Measurements from ENCODE around the gene TMA7B.

Gene TMA7B

DNA sequence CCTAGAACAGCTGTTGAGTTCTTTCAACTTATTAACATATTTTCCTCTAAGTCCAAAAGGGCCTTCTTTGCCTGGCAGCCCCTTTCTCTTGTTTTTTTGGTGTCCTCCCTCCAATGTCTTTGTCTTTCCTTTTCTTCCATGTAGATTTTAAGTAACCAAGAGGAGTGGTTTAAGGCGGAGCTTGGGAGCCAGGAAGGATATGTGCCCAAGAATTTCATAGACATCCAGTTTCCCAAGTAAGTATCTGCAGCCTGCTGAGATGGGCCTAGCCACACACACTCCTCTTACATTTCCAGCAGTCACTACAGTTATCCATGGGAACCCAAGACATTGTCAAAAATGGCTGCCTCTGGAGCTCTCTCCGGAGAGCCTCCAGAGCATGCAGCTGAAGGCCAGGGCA is 4.5 kb upstream of the TMA7B start:
- no peak for DNase-seq

DNA sequence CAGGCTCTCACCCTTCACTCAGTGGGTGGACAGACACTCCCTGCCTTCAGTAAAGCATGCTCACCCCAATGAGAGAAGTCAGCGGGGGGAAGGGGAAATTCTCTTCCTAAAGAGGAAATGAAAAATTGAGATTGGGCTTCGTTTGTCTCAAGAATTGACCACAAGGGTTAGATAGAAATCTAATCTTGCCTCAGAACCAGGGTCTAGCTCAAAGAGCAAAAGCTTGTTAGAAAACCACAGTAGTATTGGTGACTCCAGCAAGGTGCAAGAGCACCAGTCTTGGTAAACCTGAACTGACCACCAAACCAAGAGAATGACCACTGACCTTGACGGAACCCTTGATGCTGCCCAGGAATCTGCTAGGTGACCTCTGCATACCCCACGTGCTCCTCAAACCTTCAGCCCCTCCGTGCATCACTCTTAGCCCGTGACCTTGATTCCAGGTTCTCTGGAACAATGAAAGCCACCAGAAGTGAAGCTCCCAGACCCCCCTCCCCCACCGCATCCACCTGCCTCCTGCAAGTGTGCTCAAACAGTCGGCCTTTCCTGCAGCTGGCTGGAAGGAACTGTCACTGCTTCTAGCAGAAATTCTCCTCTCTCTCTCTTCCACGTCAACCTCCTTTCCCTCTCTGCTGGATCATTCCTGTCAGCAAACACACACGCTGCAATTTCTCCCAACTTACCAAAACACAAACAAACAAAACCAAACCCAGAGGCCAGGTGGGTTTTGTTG is 3.1 kb upstream of the TMA7B start:
- peak; percentile 61 for DNase-seq

DNA sequence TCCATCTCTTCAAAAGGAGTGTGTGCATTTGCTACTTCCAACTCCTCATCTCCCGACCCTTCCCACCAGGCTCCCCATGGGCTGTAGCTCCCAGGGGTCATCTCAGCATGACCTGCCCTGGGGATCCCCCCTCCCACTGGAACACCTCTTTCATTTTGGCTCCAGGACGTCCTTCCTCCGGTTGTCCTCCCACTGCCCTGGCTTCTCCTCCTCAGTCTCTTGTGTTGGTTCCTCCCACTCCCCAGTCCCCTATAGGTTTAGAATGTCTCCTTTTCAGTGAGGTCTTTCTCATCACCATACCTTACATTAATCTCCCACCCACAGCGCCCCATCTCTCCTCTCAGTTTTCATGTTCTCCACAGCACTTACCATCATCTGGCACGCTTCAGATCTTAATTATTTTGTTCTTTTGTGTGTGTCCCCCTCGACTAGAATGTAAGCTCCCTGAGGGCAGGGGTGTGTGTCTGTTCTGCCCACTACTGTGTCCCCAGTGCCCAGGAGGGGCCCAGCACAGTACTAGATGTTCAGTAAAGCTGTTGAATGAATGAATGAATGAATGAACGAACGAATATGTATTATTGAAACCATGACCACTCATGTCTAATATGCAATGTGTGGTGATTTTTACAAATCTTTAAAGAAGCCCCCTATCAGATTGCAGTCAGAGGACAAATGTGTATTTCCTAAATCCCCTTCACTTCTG is 2.0 kb upstream of the TMA7B start:
- DNase-seq = no peak

DNA sequence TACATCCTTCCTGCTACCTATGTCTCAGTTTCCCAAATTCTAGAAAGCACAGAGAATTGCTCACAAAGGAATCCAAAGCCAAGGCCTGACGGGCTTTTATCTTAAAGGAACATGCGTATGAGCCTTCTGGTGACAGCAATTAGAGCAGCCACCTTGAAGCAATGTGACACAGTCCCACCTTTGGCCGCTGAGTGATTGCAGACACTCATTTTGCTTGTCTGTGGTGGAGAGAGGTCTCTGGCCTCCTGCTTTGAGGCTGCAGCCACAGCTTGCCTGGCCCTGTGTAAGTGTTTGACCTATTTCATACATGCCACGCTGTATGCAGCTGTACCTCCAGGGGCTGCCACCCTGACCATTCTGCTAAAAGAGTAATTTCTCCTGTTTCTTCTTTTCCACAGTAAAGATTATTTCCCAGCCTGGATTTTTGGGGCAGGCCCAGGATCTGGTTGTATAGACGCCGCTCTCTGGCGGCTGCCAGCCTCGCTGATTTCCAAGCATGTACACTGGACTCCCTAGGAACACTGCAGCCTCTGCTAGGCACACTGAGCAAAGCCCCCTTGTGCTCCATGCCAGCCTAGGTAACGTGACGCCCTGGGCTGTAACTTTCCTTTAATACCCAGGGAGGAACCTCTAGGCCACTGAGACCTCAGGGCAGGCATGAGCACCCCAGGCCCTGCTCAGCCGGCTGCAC is 1.1 kb upstream of the TMA7B start:
- DNase-seq = no peak

DNA sequence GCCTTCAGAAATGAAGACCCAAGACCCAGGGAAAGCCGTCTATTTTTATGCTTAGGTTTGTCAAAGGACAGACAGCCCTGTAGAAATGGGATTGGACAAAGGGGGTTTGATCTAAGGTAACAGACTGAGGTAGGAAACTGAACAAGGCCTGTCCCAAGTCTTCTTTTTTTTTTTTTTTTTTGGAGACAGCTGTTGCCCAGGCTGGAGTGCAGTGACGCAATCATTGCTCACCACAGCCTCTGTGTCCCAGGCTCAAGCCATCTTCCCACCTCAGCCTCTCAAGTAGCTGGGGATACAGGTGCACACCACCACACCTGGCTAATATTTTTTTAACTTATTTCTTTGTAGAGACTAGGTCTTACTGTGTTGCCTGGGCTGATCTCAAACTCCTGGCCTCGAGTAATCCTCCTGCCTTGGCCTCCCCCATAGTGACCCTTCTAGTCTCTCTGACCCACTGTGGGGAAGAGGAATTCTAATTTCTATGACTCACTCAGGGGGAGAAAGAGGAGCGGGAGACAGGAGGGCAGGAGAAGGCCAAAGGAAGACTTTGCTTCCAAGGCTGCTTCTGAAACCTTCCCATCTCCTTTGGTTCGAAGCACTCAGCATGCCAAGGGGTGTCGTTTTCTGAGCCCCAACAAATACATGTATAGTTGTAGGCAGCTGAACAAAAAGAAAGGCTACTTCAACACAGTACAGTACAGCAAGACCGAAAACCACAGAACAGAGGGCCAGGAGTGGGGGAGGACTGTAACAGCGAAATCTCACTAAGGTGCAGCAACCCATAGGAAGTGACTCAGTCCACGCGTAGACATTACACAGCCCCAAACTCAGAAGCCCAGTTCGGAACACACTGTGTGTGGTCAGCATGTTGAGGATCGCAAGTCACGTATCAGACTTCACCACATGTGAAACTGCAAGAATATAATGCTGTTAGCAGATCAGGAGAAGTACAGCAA is 872 bp downstream of the TMA7B start:
- no peak for DNase-seq

DNA sequence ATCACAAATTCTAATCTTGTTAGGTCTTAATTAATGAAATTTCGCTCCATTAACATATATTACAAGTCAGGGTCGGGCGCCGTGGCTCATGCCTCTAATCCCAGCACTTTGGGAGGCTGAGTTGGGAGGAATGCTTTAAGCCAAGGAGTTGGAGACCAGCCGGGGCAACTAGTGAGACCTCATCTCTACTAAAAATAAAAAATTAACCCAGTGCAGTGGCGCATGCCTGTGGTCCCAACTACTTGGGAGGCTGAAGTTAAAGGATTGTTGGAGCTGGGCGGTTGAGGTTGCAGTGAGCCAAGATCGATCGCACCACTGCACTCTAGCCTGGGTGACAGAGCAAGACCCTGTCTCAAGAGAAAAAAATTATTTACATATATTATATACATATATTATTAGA is 1.9 kb downstream of the TMA7B start:
- DNase-seq = no peak

DNA sequence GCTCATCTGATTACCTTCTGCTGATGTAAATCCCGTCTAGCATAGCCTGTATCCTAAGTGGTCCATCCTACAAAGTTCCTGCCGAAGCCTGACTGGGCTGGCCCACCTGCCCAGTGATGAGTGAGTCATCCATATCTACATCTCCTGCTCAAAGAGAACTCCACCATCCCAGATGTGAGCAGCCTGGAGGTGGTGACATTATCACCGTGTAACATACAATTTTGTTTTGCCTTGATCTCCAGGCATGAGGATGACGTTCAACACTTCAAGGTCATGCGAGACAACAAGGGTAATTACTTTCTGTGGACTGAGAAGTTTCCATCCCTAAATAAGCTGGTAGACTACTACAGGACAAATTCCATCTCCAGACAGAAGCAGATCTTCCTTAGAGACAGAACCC is 5.6 kb downstream of the TMA7B start:
- no peak for DNase-seq

DNA sequence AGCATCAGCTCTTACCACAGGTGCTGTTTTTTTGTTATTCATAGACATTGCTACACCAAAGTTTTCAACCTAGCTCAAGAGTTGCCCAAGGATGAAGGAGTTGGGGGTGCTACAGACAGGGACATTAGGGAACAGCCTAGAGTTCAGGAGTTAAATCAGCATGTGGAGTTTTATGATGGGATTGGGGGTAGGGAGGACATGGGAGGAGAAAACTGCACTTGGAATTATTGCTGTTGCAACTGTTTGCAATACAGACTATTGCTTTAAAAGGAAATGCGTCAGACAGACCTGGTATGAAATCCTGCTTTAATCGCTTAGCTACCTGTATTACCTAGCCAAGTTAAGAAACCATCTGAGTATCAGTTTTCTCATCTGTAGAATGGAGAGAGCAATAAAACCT is 6.3 kb downstream of the TMA7B start:
- no peak for DNase-seq

DNA sequence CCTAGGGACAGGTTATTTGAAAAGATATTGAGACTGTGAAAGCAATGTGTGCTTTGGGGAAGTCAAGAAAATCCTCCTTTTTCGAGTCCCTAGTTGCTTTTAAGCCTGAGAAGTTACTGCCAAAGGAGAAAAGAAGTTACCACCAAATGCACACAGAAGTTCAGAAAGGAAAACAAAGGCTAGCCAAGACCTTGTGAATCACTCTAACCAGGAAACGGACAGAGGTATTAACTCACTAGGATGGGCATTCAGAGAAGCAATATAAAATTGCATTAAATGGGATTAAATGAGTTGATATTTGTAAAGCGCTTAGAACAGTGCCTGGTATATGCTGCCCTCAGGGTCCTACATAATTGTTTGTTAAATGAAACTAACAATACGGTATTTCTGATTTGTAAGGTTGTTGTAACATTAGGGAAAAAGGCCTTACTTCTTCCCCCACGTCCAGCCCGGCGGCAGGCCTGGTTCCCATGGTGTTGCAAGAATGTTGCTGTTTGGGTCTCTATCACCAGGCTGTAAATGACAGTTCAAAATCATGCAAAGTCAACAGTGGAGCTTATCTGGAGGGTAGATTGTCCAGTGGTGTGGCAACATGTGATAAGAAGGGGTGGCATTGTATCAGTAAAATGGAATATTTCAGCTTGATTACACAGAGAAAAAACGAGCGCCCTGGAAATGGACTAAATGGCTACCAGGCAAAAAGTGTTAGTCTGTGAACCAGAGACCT is 7.1 kb downstream of the TMA7B start:
- DNase-seq = no peak

DNA sequence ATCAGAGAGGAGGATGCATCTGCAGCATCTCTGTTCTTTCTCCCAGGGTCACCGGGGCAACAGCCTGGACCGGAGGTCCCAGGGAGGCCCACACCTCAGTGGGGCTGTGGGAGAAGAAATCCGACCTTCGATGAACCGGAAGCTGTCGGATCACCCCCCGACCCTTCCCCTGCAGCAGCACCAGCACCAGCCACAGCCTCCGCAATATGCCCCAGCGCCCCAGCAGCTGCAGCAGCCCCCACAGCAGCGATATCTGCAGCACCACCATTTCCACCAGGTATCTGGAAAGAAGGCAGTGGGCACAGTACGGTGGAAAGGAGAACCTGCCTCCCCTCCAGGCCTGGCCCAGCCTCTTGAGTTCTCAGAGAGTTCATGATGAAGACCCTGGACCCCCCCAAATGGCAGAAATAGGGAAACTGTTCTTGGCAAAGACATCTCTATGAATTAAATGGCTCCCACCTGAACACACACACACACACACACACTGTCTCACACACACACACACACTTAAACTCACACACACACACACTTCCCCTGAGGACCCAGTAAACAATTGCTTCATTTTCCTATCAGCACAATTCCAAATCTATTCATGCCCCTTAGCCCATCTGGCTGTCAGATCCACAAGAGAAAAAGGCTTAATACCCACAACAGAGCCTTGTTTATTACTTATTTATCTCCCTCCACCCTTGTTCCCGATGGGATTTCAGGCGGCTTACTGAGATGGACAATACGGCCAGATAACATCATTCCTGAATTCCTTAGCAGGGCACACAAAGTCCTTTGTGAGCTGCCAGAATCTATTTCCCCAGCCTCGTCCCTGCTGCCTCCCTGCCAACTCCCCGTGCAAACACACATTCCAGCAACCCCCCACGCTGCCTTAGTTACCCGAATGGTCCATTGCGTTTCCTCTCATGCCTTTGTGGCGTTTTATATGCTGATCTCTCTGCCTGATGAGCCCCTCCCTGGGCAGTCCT is 8.1 kb downstream of the TMA7B start:
- DNase-seq = no peak

DNA sequence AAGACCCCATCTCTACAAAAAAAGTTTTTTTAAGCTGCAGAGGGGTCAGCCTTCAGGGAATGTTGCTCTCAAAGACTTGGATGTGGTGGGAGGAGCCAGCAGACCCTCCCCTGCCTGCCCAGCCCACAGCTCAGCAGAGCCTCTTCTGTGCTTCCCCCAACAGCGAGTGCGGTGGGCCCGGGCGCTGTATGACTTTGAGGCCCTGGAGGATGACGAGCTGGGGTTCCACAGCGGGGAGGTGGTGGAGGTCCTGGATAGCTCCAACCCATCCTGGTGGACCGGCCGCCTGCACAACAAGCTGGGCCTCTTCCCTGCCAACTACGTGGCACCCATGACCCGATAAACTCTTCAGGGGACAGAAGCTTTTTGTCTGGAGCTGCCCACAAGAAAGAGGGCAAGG is 10.5 kb downstream of the TMA7B start:
- no peak for DNase-seq

DNA sequence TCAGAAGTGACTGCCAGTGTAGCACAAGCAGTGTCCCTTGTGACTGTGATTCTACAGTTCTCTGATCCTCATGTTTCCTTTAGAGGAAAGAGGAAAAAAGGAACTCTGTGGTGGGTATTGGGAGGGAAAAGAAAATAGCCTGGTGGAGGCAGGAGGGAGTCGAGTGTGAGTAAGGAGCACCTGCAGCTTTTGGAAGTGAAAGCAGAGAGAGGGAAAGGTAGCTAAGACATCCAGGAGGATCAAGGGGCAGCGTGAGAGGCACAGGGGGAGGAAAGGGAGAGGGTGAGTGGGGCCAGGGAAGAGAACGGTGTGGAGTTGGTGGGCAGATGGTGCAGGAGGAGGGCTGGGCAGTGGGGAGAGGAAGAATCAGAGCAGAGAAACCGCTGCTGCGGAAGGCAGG is 12.4 kb downstream of the TMA7B start:
- no peak for DNase-seq

DNA sequence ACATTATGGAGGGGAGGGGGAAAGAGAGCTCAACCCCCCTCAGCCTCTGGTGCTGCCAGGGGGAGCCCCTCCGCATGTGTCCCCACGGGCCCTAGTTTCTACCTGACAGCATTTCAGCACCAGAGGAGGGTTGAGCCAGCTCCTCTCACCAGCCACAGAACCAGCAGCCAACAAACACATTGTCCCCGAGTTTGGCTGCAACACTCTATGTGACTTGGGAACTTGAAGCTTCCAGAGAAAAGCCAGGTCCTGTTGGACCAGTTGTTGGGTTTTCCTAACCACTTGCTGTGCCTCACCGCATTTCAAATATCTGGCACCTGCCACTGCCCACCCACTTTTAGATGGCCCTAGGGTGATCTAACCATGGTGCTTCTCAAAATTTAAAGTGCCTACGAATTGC is 13.5 kb downstream of the TMA7B start:
- DNase-seq = no peak

DNA sequence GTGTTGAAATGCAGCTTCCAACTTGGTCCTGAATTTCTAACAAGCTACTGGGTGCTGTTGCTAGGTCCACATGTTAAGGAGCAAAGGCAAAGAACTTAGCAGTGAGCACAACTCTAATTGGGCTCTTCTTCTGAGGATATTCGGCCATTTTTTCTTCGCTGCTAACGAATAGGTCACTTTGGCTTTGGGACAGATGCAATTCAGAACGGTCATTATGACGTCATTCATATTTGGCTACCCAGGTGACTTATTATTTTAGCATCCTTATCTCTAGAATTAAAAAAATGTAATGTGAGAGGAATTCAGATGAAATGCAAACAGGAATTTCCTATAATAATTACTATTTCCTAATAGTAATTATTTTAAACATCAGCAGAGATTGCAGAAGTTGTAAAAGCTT is 13.9 kb downstream of the TMA7B start:
- no peak for DNase-seq

DNA sequence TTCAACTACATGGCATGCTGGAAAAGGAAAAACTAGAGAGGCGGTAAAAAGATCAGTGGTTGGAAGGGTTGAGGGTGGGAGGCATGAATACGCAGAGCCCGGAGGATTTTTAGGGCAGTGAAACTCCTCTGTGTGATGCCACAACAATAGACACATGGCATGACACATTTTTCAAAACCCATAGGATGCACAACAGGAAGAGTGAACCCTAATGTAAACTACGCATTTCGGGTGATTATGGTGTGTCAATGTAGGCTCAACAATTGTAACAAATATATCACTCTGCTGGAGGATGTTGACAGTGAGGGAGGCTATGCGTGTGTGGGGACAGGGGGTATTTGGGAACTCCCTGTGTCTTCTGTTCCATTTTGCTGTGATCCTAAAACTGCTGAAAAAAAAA is 18.9 kb downstream of the TMA7B start:
- DNase-seq = no peak

DNA sequence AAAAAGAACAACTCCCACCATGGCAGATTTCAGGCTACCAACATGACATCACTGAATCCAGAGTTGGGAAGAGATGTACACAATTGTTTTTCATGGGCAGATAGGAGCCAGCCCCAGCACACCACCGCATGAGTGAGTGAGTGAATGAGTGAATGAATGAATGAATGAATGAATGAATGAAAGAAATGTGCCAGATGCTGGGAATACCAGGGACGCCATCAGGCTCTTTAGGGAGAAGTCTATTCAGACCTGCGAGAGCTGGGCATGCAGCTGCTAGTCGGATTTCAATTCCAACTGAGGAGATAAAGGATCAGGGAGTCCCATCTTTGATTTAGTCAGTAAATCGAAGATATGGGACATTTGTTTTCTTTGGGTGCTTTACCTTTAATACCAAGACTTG is 19.3 kb downstream of the TMA7B start:
- DNase-seq = no peak

DNA sequence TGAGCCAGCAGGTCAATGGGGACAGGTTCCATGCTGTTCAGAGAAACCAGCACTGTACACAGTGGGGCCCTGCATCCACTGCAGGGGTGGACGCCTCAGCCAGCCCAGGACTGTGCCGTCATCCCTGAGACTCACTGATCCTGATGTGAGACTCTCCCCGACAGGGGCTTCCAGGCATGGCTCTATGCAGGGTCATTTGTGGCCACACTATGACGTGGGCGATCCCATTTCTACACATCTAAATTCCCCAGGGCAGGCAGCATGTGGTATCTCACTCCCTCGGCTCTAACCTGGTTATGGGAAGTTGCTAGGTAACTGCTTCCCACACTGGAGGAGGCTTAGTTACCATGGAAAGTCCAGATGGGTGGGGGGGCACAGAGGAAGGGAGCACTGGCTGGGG is 20.4 kb downstream of the TMA7B start:
- no peak for DNase-seq

DNA sequence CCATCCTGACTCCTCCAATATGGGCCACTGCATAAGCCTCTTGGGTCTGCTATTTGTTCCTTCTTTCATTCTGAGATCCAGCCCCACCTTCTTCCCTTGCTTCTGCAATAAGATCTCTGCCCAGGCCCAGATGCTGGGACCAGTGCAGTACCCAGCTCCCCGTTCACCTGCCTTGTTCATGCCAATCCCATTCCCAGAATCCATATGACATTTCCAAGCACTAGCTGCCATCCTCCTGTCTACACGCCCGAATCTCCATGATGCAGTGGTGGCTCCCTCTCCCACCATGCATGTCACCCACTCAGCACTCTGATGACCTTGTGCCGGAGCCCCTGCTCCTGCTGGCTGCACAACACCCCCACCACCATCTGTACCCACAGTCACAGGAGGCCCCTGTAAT is 23.1 kb downstream of the TMA7B start:
- no peak for DNase-seq

DNA sequence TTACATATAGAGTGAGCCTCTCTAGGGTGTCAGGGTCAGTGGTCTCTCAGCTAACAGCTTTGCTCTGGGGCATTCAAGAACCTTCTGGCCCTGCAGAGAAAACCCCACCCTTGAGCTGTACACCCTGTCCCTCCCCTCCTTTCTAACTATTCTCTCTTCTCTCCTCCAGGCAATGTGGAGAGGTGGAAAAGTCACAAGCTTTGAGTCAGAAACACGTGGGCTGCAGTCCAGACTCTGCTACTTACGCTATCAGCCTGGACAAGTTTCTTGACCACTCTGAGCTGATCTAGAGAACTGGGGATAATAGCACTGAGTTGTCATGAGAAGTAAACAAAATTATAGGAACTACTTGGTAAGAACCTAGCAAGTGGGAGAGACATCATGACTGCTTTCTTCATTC is 23.8 kb downstream of the TMA7B start:
- DNase-seq = no peak

DNA sequence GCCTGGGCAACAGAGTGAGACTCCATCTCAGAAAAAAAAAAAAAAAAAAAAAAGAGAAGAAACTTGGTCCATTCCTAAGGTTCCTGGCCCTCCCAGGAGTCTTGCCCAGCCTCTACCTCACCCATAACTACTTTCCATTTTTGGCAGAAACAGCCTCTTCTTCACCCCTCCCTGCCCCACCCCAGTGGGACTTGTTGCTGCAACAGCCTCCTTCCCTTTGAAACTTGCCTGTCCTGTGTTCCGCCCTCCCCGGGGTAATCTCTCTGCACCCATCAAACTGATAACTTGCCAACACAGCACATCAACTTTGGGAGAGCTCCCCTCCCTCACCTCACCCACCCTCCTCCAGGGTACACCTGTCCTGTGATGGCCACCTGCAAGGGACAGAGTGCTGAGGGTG is 24.5 kb downstream of the TMA7B start:
- no peak for DNase-seq

DNA sequence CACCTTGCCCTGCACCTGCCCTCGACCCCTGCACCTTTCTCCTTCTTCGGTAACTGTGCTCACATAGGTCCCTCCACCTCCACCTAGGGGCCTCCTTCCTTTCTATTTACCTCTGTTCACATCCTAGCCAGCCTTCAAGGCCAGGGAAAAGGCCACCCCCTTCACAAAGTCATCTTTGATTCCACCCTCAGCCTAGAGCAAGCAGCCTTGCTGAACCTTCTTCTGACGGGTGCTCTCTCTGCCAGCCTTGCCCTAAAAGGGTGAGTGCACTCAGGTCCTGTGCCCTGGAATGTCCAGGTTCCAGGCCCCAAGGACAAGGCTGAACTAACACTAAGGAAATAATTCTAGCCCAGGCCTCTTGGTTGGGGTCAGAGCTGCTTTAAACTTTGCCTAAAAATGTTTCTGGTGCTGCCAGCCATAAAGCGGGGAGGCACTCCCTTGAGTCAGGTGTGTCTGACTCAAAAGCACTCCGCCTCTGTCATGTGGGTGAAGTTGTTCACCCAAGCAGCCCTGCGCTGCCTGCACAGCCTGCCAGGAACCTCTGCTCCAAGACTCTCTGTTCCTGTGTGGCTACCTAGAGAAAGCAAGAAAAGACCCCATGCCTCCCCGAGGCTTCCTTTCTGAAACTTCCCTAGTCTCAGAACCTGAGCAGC is 25.3 kb downstream of the TMA7B start:
- DNase-seq = no peak

Measured in GF-D8 (cell line).